ENCODE results near the gene IDUA.
"Not testable (repeated sequence)": the region's sequence is repeated elsewhere in the genome, so short reads cannot be mapped to it uniquely, and the experiment has no call there.

Gene IDUA

DNA sequence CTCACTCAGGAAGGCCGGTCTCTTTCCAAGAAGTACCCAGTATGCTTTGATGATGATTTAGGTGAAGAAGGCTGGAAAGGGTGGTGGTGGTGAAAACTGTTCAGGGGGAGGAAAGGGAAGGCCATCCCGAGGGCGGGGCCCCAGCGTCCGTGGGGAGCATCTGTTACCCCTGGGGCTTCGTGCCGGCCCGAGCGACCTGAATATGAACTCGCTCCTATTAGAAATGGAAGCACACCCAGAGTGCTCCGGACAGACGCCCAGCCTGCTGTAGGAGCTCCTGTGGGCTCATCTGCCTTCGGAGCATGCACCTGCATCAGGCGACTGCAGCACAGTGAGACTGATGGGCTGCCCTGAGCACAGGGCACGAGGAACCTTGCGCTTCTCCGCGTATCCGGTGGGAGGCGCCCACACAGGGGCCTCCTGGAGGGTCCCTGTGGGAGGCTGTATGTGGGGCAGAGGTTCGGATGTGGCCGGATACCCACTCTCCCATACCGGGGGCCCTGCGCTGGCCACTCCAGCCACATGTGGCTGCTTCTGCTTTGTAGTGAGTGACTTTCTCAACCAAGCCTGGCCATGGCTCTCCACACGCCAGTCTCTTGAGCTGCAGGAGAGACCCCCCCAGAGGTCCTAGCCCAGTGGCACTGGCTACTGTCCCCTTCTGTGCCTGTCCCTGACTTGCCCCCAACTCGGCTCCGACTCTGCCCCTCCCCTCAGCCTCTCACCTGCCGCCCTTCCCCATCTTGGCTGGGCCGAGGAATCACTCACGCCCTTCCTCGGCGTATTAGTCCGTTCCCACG, 61.3 kb downstream of the IDUA start:
- no peak for DNase-seq

DNA sequence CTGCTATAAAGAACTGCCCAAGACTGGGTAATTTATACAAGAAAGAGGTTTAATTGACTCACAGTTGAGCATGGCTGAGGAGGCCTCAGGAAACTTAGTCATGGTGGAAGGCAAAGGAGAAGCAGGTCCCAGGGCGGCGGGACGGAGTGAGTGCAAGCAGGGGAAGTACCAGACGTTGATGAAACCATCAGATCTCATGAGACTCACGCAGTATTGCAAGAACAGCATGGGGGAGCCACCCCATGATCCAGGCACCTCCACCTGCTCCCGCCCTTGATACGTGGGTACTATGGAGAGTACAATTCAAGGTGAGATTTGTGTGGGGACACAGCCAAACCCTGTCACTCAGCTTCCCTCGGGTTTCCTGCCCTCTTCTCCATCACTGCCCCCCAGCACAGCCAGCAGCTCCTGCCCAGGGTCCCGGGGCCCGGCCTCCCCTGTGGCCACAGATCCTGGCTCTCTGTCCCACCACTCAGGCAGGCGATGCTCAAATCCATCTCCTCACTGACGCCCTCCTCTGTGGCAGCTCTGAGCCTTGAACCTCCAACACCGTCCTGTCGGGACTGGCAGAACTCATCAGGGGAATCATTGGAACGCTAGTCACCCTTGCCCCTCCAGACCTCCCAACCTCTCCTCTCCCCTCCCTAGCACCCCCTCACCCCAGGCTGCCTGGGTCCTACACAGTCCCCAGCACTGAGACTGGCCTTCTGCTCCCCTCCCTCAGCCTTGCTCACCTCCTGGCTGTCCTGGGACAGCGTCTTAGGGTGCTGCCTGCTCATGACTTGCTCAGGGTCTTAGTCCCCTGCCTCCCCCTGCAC, 62.1 kb downstream of the IDUA start:
- DNase-seq: no peak

DNA sequence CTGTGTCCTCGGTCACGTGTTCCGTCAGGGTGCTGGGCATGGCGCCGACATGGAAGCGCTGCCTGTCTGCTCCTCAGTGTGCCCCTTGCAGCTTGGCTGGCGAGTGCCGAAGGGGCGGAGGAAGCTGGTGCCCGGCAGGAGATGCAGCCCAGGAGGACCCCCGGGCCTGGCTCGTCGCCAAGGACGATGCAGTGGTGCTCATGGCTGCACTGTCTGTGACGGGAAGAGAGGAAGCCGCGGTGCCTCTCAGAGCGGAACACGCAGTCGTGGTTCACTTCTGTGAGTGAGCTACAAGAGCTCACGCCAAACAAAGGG, 62.7 kb downstream of the IDUA start:
- DNase-seq: no peak

DNA sequence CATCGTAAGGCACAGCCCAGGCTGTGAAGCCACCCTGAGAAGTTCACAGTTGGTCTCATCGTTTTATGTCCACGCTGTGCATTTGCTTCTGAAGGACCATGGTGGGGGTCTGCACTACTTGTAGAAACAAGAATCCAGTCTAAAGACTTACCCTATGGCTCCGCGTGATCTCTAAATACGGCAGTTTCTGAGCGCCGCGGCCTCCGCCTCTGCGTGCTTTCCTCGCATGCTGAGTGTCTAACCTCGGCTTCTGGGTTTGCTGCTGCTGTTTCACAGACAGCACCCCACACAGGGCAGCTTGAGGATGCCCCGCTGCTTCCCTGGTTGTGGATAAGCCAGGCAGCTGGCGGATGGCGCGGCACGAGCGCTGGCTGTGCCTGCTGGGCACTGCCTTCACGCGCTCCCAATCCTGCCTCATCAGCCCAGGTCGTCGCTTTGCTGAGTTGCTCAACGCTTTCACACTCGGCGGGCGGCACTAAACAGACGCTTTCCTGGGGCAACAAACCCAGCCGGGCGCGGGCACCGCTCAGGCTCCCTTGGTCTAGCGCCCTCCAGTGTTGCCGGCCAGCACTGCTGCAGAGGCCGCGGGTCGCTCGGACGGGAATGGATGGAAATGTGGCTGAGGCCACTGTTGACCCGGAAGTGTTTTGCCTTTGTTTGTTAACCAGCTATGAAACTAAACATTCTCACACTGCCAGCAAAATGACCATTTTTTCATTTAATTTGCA, 63.8 kb downstream of the IDUA start:
- no peak for DNase-seq

DNA sequence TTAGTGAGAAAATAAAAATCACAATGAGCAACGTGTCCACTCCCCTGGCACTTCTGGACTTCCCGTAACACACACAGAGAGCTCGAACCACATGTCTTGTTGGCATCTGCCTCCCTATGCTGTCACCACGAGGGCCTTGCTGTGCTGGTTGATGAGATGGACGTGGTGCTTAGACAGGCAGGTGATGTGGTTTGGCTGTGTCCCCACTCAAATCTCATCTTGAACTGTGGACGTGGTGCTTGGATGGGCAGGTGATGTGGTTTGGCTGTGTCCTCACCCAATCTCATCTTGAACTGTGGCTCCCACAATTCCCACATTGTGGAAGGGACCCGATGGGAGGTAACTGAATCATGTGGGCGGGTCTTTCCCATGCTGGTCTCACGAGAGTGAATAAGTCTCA, 64.6 kb downstream of the IDUA start:
- no peak for DNase-seq

DNA sequence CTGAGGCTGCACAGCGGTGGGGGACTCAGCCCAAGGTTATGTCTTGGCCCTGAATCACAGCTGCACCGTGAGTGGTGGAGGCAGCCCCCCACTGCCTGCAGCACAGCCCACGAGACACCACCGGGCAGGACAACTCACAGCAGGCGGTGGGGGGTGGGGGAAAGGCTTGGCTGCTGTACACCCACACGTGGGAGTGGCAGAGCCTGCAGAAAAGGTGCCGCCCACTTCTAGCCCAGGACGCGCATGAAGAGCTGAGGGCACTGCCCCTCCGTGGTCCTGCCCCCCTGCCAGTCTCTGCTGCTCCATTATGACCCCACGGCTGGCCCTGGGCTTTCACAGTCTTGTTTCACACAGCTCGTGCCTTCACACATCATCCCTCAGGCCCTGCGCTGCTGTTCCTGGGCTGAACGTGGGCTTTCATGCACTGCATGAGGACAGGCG, 65.4 kb downstream of the IDUA start:
- no peak for DNase-seq

DNA sequence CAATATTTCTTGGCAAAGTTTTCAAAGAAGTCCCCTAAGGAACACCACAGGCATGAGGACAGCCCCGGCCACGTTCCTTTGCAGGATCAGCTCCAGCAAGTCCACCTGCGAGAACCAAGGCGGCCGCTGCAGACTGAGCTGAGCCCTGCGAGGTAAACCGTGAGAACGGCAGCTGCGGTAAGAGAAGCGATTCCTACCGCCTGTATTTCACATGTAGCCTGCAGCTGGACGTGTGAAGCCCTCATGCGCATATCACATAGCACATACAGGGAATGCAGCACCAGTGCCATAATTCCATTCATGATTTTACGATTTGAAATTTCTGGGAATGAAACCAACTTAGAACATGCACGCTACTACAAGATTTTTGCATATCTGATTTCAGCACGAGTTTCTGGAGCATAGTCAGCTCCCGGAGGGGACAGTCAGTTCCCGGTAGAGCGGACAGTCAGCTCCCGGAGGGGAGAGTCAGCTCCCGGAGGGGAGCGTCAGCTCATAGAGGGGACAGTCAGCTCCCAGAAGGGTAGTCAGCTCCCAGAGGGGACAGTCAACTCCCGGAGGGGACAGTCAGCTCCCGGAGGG, 66.3 kb downstream of the IDUA start:
- no peak for DNase-seq

DNA sequence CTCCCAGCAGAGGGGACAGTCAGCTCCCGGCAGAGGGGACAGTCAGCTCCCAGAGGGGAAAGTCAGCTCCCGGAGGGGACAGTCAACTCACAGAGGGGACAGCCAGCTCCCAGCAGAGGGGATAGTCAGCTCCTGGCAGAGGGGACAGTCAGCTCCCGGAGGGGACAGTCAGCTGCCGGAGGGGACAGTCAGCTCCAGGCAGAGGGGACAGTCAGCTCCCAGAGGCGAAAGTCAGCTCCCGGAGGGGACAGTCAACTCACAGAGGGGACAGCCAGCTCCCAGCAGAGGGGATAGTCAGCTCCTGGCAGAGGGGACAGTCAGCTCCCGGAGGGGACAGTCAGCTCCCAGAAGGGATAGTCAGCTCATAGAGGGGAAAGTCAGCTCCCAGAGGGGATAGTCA, 67.0 kb downstream of the IDUA start:
- not testable (repeated sequence) for DNase-seq

All from KG1 (cell line).